Kidney epithelial cell (primary cell): ENCODE measurements around the gene SEMA4D. TPM values are rescaled to one million over a fixed set of nuclear protein-coding genes. Genes with fewer than 3 reads are reported as not detected.

ENCODE experiments used
- DNase-seq: peaks from one replicate; pipeline ENCODE4 v3.0.0-alpha.2; 2010; ENCODE audit warnings: low read depth
- H3K27me3 ChIP-seq: 2 replicates; pipeline ENCODE4 v1.6.0; 2011; ENCODE audit warnings: low read length; ENCODE audit not compliant: control insufficient read depth, insufficient read depth
- H3K36me3 ChIP-seq: 2 replicates; pipeline ENCODE4 v1.5.1; 2011; ENCODE audit warnings: low read length; ENCODE audit not compliant: control insufficient read depth, insufficient read depth
- H3K4me3 ChIP-seq: 2 replicates; pipeline ENCODE4 v1.5.1; 2011; ENCODE audit warnings: low read depth, mild to moderate bottlenecking, control low read depth, low read length
- CTCF ChIP-seq: IDR thresholded peaks from 2 replicates; pipeline ENCODE4 v1.5.1; 2011; ENCODE audit warnings: mild to moderate bottlenecking, moderate library complexity, low read length, control low read depth, inconsistent platforms; ENCODE audit not compliant: insufficient read depth, poor library complexity, severe bottlenecking
- total RNA-seq: library from RNA; depleted of rRNA; stranded (reverse); fragments of >200 nt; gene quantifications from 2 replicates; pipeline ENCODE4 v1.2.3, GENCODE V29; 2015

Gene SEMA4D
- total RNA-seq, 1 donor from 2014 or later = 30.7 TPM

GRCh38 chr9:89388868-89389177 lies 109.1 kb downstream of the SEMA4D start:
- no peak for DNase-seq
- no peaks in the 10 kb centered on the region for H3K27me3 ChIP-seq
- no peak for TF ChIP-seq CTCF

GRCh38 chr9:89388084-89388867 lies 109.6 kb downstream of the SEMA4D start:
- Histone ChIP-seq H3K4me3 (no peak overlapping the region), H3K36me3 (peaks cover 2% of the 10 kb centered on the region), H3K27me3 (no peaks in the 10 kb centered on the region)
- TF ChIP-seq CTCF = no peak
- DNase-seq = no peak

More at GRCh38 chr9:89388868-89389177, 109.1 kb downstream of the SEMA4D start:
- Histone ChIP-seq H3K36me3 (peaks cover 2% of the 10 kb centered on the region), H3K4me3 (no peak overlapping the region)

GRCh38 chr9:89387197-89387849 lies 110.6 kb downstream of the SEMA4D start:
- Histone ChIP-seq H3K27me3 (no peaks in the 10 kb centered on the region), H3K36me3 (peaks cover 2% of the 10 kb centered on the region), H3K4me3 (no peak overlapping the region)
- DNase-seq = no peak
- TF ChIP-seq CTCF = no peak

GRCh38 chr9:89386797-89387196 lies 111.1 kb downstream of the SEMA4D start:
- DNase-seq = no peak
- Histone ChIP-seq H3K4me3 (no peak overlapping the region), H3K36me3 (peaks cover 2% of the 10 kb centered on the region), H3K27me3 (no peaks in the 10 kb centered on the region)
- TF ChIP-seq CTCF = no peak

- DNase-seq = no peak
- no peak for TF ChIP-seq CTCF
- Histone ChIP-seq H3K4me3 (no peak overlapping the region), H3K36me3 (no peaks in the 10 kb centered on the region), H3K27me3 (no peaks in the 10 kb centered on the region)
Observed at GRCh38 chr9:89386206-89386605, 111.7 kb downstream of the SEMA4D start.
